Activated T-cell treated with anti-CD3 and anti-CD28 coated beads for 48 hours (primary cell): ENCODE data around the gene RAD51B.
A peak's percentile ranks its signal among the peaks of the same experiment; 100 is the strongest.

Experiments used
- DNase-seq: peaks from one replicate; pipeline ENCODE4 v3.0.0-alpha.2; 2020; ENCODE audit warnings: low read depth

RAD51B gene

GRCh38 chr14:68728342-68729106 is 908.9 kb downstream of the RAD51B start:
- no peak for DNase-seq

GRCh38 chr14:68729556-68729955 is 910.0 kb downstream of the RAD51B start:
- DNase-seq, result no peak

- DNase-seq, result no peak
Observed at GRCh38 chr14:68730348-68730747, 910.8 kb downstream of the RAD51B start.

- DNase-seq, result no peak
Observed at GRCh38 chr14:68730811-68731425, 911.3 kb downstream of the RAD51B start.

- peak; percentile 23 for DNase-seq
Observed at GRCh38 chr14:68733086-68733914, 913.7 kb downstream of the RAD51B start.

- peak; percentile 38 for DNase-seq
Observed at GRCh38 chr14:68734231-68734732, 914.7 kb downstream of the RAD51B start.

GRCh38 chr14:68735856-68736255 is 916.3 kb downstream of the RAD51B start:
- no peak for DNase-seq

- no peak for DNase-seq
Observed at GRCh38 chr14:68736471-68736871, 916.9 kb downstream of the RAD51B start.

GRCh38 chr14:68737086-68737485 is 917.5 kb downstream of the RAD51B start:
- no peak for DNase-seq

- no peak for DNase-seq
Observed at GRCh38 chr14:68738559-68738958, 919.0 kb downstream of the RAD51B start.

GRCh38 chr14:68739701-68740100 is 920.1 kb downstream of the RAD51B start:
- DNase-seq, result no peak

GRCh38 chr14:68740788-68741476 is 921.4 kb downstream of the RAD51B start:
- DNase-seq, result no peak

GRCh38 chr14:68741477-68741791 is 921.9 kb downstream of the RAD51B start:
- no peak for DNase-seq

GRCh38 chr14:68741839-68742470 is 922.4 kb downstream of the RAD51B start:
- DNase-seq, result no peak

- no peak for DNase-seq
Observed at GRCh38 chr14:68744613-68745012, 925.0 kb downstream of the RAD51B start.

GRCh38 chr14:68747393-68747792 is 927.8 kb downstream of the RAD51B start:
- no peak for DNase-seq

GRCh38 chr14:68748260-68748659 is 928.7 kb downstream of the RAD51B start:
- no peak for DNase-seq

GRCh38 chr14:68748691-68749090 is 929.1 kb downstream of the RAD51B start:
- no peak for DNase-seq

GRCh38 chr14:68749487-68750475 is 930.2 kb downstream of the RAD51B start:
- DNase-seq, result no peak

GRCh38 chr14:68752271-68753006 is 932.9 kb downstream of the RAD51B start:
- DNase-seq, result no peak
